Adrenal gland (tissue), 5 donors: Measurements from ENCODE around the gene IFITM1.

Source experiments
- POLR2A ChIP-seq, 2 donors: fragments of 450-650 bp; IDR thresholded peaks; one replicate each; pipeline ENCODE4 v1.6.1; 2017; ENCODE audit warnings: antibody characterized with exemption in 2 of 2, mild to moderate bottlenecking in 2 of 2, moderate library complexity in 1 of 2
- TF ChIP-seq, protein P1 (sequence below), 6 experiments: fragments of 450-650 bp in 4 of 6; fragments of 200-600 bp in 2 of 6; sonication (generic) in 1 of 6; IDR thresholded peaks; 1 replicate in 5 of 6; 2 replicates in 1 of 6; pipeline versions ENCODE4 v1.5.1 to v1.8.0; 2016 to 2021; ENCODE audit warnings: antibody characterized with exemption in 6 of 6, mild to moderate bottlenecking in 2 of 6, moderate library complexity in 1 of 6
- donor health status: DM: no; HTN: no; CAD: no.

DNA sequence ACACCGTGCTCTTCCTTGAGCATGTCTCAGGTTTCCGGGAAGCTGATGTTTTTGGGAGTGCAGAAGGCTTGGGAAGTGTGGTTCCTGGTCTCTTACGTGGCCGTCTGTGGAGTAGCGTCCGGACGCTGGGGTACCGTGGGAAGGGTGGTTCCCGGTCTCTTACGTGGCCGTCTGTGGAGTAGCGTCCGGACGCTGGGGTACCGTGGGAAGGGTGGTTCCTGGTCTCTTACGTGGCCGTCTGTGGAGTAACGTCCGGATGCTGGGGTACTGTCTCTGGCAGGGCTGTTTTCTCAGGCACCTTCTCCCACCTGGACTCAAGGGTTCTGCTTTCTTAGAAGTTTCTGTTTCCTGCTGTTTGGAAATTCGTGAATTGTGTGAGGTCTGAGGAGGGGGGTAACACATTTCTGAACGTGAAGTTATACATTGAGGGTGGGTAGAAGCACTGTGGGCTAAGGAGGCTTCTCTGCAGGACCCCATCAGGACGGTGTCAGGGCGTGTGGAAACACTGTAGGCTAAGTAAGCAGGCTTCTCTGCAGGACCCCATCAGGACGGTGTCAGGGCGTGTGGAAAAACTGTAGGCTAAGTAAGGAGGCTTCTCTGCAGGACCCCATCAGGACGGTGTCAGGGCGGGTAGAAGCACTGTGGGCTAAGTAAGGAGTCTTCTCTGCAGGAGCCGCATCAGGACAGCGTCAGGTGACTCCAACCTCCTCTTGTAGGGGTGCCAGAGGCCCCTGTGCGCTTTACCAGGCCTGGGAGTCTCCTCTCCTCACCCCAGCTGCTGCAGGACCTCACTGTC, 12.2 kb downstream of the IFITM1 start:
- TF ChIP-seq, protein P1, sequence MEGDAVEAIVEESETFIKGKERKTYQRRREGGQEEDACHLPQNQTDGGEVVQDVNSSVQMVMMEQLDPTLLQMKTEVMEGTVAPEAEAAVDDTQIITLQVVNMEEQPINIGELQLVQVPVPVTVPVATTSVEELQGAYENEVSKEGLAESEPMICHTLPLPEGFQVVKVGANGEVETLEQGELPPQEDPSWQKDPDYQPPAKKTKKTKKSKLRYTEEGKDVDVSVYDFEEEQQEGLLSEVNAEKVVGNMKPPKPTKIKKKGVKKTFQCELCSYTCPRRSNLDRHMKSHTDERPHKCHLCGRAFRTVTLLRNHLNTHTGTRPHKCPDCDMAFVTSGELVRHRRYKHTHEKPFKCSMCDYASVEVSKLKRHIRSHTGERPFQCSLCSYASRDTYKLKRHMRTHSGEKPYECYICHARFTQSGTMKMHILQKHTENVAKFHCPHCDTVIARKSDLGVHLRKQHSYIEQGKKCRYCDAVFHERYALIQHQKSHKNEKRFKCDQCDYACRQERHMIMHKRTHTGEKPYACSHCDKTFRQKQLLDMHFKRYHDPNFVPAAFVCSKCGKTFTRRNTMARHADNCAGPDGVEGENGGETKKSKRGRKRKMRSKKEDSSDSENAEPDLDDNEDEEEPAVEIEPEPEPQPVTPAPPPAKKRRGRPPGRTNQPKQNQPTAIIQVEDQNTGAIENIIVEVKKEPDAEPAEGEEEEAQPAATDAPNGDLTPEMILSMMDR (IDR thresholded peaks at IDR 0.05), result no peak
- TF ChIP-seq POLR2A (IDR thresholded peaks at IDR 0.05), result no peak
